ENCODE data around the gene PNPLA8. TPM values are rescaled to one million over a fixed set of nuclear protein-coding genes. Genes with fewer than 3 reads are reported as not detected.

The PNPLA8 gene
- total and polyA plus RNA-seq, 2 of the 4 experiments (the other 2 are of a cell fraction), result 7.0 to 14.5 TPM

DNA sequence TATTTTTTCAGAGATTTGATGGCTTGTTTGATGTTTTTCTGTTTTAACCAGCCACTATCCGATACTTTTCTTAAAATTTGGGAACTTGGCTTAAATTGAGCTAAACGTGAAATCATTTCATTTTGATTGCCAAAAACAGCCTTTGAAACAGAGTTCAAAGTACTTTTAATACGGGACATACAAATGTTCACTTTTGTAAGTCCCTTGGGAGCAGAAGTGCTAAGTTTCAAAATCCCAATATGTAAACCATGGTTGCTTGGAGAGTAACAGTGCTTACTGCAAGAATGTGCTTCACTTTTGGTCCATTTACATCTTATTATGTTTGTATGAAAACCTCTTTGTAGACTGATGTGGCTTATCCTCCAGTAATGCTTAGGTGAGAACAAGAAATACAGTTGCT lies 10.9 kb downstream of the PNPLA8 start:
- TF ChIP-seq RCOR1 (IDR thresholded peaks at IDR 0.05; ENCODE audit: insufficient replicate concordance, low read length), result no peak
- TF ChIP-seq POLR2A (IDR thresholded peaks at IDR 0.05; ENCODE audit: low read depth, low read length), result no peak
- TF ChIP-seq CHD1 (IDR thresholded peaks at IDR 0.05; ENCODE audit: low read depth, low read length), result no peak
- TF ChIP-seq RAD21 (IDR thresholded peaks at IDR 0.05; ENCODE audit: low read length), result no peak
- no peak for TF ChIP-seq FOS (IDR thresholded peaks at IDR 0.05; ENCODE audit: low read depth, low read length)
- TF ChIP-seq ELK1 (IDR thresholded peaks at IDR 0.05; ENCODE audit: borderline replicate concordance, low read depth, low read length), result no peak
- no peak for TF ChIP-seq BHLHE40 (IDR thresholded peaks at IDR 0.05; ENCODE audit: low read depth, low read length)
- TF ChIP-seq SMC3 (IDR thresholded peaks at IDR 0.05; ENCODE audit: low read depth, low read length), result no peak
- TF ChIP-seq MAZ (IDR thresholded peaks at IDR 0.05; ENCODE audit: borderline replicate concordance, low read depth, low read length), result no peak
- TF ChIP-seq MXI1 (IDR thresholded peaks at IDR 0.05; ENCODE audit: borderline replicate concordance, low read depth, low read length), result no peak
- TF ChIP-seq MAFK (IDR thresholded peaks at IDR 0.05; ENCODE audit: low read depth, low read length), result no peak
- TF ChIP-seq USF2 (IDR thresholded peaks at IDR 0.05; ENCODE audit: low read depth, low read length), result no peak
- no peak for TF ChIP-seq CEBPB (IDR thresholded peaks at IDR 0.05; ENCODE audit: low read depth, low read length)
- no peak for TF ChIP-seq CTCF (conservative IDR thresholded peaks at IDR 0.05; ENCODE audit: low read depth, low read length)
- no peak for TF ChIP-seq RFX5 (IDR thresholded peaks at IDR 0.05; ENCODE audit: low read depth, low read length)
- TF ChIP-seq NFE2L2 (IDR thresholded peaks at IDR 0.05; ENCODE audit: low read depth, low read length), result no peak
- Histone ChIP-seq H3K9ac (ENCODE audit: low read depth, low read length) (no peak overlapping the region), H3K4ac (ENCODE audit: low read depth, low read length) (no peak overlapping the region), H3K27me3 (ENCODE audit: control insufficient read depth, insufficient read depth, low read length) (no peaks in the 10 kb centered on the region), H3K18ac (ENCODE audit: low read depth, low read length) (no peak overlapping the region), H3K4me1 (ENCODE audit: control insufficient read depth, insufficient read depth, low read length) (no peaks in the 10 kb centered on the region), H2AFZ (replicated peaks; ENCODE audit: low read length, poor library complexity) (no peak overlapping the region), H2AK9ac (replicated peaks; ENCODE audit: low read depth, low read length, poor library complexity) (no peak overlapping the region), H4K20me1 (ENCODE audit: insufficient read depth, low read length) (no peaks in the 10 kb centered on the region), H3K9me1 (ENCODE audit: insufficient read depth, low read length) (no peaks in the 10 kb centered on the region), H3K23ac (ENCODE audit: low read depth, low read length) (no peak overlapping the region), H2BK20ac (ENCODE audit: low read depth, low read length) (no peak overlapping the region), H2BK120ac (ENCODE audit: low read depth, low read length) (no peak overlapping the region), H3K27ac (ENCODE audit: insufficient read depth, low read length) (no peak overlapping the region), H4K5ac (ENCODE audit: low read depth, low read length) (no peak overlapping the region), H4K8ac (ENCODE audit: low read depth in 2 of 2, low read length in 2 of 2) (no peak overlapping the region), H3K4me3 (ENCODE audit: insufficient read depth, low read depth, low read length) (no peak overlapping the region), H2BK15ac (ENCODE audit: low read depth, low read length) (no peak overlapping the region), H3K14ac (replicated peaks; ENCODE audit: low read depth, low read length) (no peak overlapping the region), H3K9me3 (ENCODE audit: control insufficient read depth, insufficient read depth, low read length) (peaks cover 2% of the 10 kb centered on the region; the same call in 1 of the 2 replicates), H2BK5ac (ENCODE audit: low read depth, low read length, poor library complexity, severe bottlenecking) (no peak overlapping the region), H3K36me3 (ENCODE audit: control insufficient read depth, insufficient read depth, low read length) (peaks cover 11% of the 10 kb centered on the region), H3K4me2 (ENCODE audit: low read depth, low read length) (no peak overlapping the region), H4K91ac (ENCODE audit: insufficient read depth, low read depth, low read length) (no peak overlapping the region), H3K79me1 (ENCODE audit: low read depth in 1 of 2, low read length in 2 of 2) (peaks cover 16 to 21% of the 10 kb centered on the region in 2 experiments), H2AK5ac (ENCODE audit: low read depth, low read length) (no peak overlapping the region), H3K56ac (ENCODE audit: extremely low read depth, insufficient read depth, low read length) (no peak overlapping the region)
- no TSS peak for BruUV-seq (replicated peaks)
- CTCF ChIA-PET, result no interaction called here
- DNase-seq (no peak), ATAC-seq (ENCODE audit: low read depth) (no peak)
- POLR2A ChIA-PET (ENCODE audit: unreplicated experiment), result no interaction called here
- intact Hi-C loops (cut with micrococcal nuclease) (no loop called here), dilution Hi-C loops (cut with HindIII; ENCODE audit: low sequenced_read_pairs, unreplicated experiment) (no loop called here), in situ Hi-C loops (cut with MboI; ENCODE audit: low sequenced_read_pairs) (no loop called here)
- WGBS, 2 experiments (ENCODE audit: extremely low coverage in 2 of 2, insufficient read length in 1 of 2), result 0% methylated on average over 1 of the region's 3 CpGs; no CpG with 5 or more reads in 1 of the 2 experiments

Measured in IMR-90 (cell line).